ENCODE data around the gene MAPK11.

The MAPK11 gene

DNA sequence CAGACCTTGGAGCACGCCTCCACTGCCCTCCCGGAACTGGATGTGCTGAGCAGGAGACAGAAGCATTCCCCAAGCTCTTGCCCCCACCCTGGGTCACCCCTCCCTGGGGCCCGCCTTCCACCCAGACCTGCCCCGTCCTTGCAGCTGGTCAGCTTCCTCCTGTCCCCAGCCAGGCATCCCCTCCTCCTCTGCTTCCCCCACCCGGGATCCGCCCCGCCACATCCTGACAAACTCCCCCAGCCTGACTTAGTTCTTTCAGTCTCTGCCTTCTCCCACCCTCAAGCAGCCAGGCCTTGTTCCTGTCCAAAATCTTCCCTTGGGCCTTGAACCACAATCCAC is 38.4 kb upstream of the MAPK11 start:
- TF ChIP-seq CTCF (IDR thresholded peaks at IDR 0.05; ENCODE audit: borderline replicate concordance, insufficient read depth, low read depth, low read length), result no peak
- no peak overlapping the region for H3K4me3 ChIP-seq (ENCODE audit: low read depth, low read length)

GRCh38 chr22:50307890-50308596 is 37.9 kb upstream of the MAPK11 start:
- no peak overlapping the region for H3K4me3 ChIP-seq (ENCODE audit: low read depth, low read length)

GRCh38 chr22:50306753-50307749 is 36.9 kb upstream of the MAPK11 start, which contains the start of gene PLXNB2:
PLXNB2 (minus strand) TSS chr22:50307646; CDS start chr22:50290584, 17,062 bp downstream.
- peak within 1 kb of the TSS; percentile 93 for H3K4me3 ChIP-seq (ENCODE audit: low read depth, low read length)
- TF ChIP-seq CTCF (IDR thresholded peaks at IDR 0.05; ENCODE audit: borderline replicate concordance, insufficient read depth, low read depth, low read length), result no peak

More at GRCh38 chr22:50307890-50308596, 37.9 kb upstream of the MAPK11 start:
- no peak for TF ChIP-seq CTCF (IDR thresholded peaks at IDR 0.05; ENCODE audit: borderline replicate concordance, insufficient read depth, low read depth, low read length)

DNA sequence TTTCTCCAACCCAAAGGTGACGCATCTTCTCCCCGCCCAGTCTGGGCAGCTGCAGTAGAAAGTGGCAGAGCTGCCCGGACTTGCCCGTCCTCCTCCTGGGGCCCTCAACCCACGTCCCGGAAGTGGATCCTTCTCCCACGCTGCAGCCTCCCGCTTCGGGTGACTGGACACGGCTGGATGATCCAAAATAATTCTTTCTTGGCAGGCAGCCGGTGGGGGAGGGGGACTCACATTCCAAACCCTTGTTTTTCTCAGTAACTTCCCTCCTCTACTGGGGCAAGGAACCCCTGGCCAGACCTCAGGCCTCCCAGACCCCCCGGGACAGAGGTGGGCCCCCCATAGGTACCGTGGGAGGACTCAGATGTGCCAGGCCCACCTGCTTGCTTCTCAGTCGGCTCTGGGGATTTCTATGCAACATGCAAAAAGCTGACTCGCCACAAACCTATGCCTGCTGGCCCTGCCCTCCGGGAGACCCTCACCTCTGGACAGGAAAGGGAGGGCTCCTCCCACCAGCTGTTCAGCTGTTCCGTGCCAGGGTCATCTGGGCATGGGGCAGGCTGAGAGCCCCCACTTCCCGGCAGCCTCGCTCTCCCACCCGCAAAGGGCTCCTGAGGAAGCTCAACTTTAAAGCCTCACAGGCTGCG is 35.9 kb upstream of the MAPK11 start:
- H3K4me3 ChIP-seq (ENCODE audit: low read depth, low read length), result peak overlapping the region; percentile 93
- TF ChIP-seq CTCF (IDR thresholded peaks at IDR 0.05; ENCODE audit: borderline replicate concordance, insufficient read depth, low read depth, low read length), result no peak

DNA sequence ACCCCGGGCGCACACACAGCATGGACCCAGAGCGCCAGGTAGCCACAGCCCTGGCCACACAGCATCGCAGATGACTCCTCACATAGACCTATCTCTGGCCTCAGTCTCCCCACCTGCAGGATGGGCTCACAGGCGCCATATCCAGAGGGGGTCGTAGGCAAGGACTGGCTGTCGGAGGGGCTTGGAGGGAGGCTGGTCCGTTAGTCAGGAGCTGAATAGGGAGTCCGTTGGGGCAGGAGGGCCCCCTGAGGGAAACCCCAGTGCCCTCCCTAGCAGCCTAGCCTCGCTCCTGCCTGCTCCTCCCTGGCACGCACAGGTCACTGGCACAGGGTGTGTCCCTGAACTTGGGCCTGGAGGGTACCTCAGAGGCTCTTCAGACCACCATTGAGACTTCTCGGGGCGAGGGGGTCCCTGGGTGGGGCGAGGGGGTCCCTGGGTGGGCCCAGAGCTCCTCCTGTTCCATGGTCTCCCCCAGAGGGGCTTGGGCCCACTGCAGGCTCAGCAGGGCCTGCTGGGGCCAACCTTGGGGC is 35.3 kb upstream of the MAPK11 start:
- H3K4me3 ChIP-seq (ENCODE audit: low read depth, low read length), result peak overlapping the region; percentile 93
- no peak for TF ChIP-seq CTCF (IDR thresholded peaks at IDR 0.05; ENCODE audit: borderline replicate concordance, insufficient read depth, low read depth, low read length)

- H3K4me3 ChIP-seq (ENCODE audit: low read depth, low read length), result peak overlapping the region; percentile 93
Observed at GRCh38 chr22:50304528-50305392, 34.6 kb upstream of the MAPK11 start.

More at GRCh38 chr22:50304528-50305392, 34.6 kb upstream of the MAPK11 start:
- TF ChIP-seq CTCF (IDR thresholded peaks at IDR 0.05; ENCODE audit: borderline replicate concordance, insufficient read depth, low read depth, low read length), result no peak

Data from GM12875 (cell line).